Mesodermal cell (in vitro differentiated cells): ENCODE results near the gene PIM1.
A peak's percentile ranks its signal among the peaks of the same experiment; 100 is the strongest.

Experiments used
- H3K27ac ChIP-seq: 2 replicates; pipeline ENCODE4 v1.7.0; 2013; ENCODE audit warnings: mild to moderate bottlenecking, low read depth, low read length, moderate library complexity; ENCODE audit not compliant: severe bottlenecking
- H3K36me3 ChIP-seq: 2 replicates; pipeline ENCODE4 v1.7.1; 2013; ENCODE audit warnings: mild to moderate bottlenecking, low read length, moderate library complexity; ENCODE audit not compliant: control insufficient read depth, insufficient read depth
- H3K4me1 ChIP-seq: one replicate; pipeline ENCODE4 v1.7.1; 2013; ENCODE audit warnings: mild to moderate bottlenecking, low read length; ENCODE audit not compliant: insufficient read depth, control insufficient read depth, poor library complexity, severe bottlenecking
- H3K4me3 ChIP-seq: 2 replicates; pipeline ENCODE4 v1.7.0; 2013; ENCODE audit warnings: low read length, control low read depth, mild to moderate bottlenecking; ENCODE audit not compliant: insufficient read depth, poor library complexity, severe bottlenecking; ENCODE audit errors: extremely low read depth
- H3K9me3 ChIP-seq: 2 replicates; pipeline ENCODE4 v1.7.1; 2013; ENCODE audit warnings: mild to moderate bottlenecking, low read length, moderate library complexity; ENCODE audit not compliant: control insufficient read depth
- WGBS, 2 experiments: methylation state at CpG; one replicate each; pipeline ENCODE4 v1.1.5; 2013; ENCODE audit warnings: missing lambda C conversion rate in 2 of 2; ENCODE audit not compliant: insufficient coverage in 2 of 2; 5-methylcytosine and 5-hydroxymethylcytosine counted together

PIM1 gene

GRCh38 chr6:37139230-37139962 lies 30.6 kb upstream of the PIM1 start:
- no peak overlapping the region for H3K4me3 ChIP-seq
- WGBS, 2 experiments = 67 to 81% methylated on average over 2 to 5 of the region's 5 CpGs
- no peaks in the 10 kb centered on the region for H3K9me3 ChIP-seq
- peak overlapping the region; percentile 99 for H3K27ac ChIP-seq
- peaks cover 64% of the 10 kb centered on the region for H3K4me1 ChIP-seq
- H3K36me3 ChIP-seq = no peaks in the 10 kb centered on the region

- H3K4me1 ChIP-seq = peaks cover 63% of the 10 kb centered on the region
- no peak overlapping the region for H3K4me3 ChIP-seq
- no peaks in the 10 kb centered on the region for H3K9me3 ChIP-seq
- H3K36me3 ChIP-seq = no peaks in the 10 kb centered on the region
- H3K27ac ChIP-seq = no peak overlapping the region
- WGBS, 2 experiments = 58 to 100% methylated on average over 1 to 2 of the region's 3 CpGs
Observed at GRCh38 chr6:37140145-37140544, 29.8 kb upstream of the PIM1 start.

DNA sequence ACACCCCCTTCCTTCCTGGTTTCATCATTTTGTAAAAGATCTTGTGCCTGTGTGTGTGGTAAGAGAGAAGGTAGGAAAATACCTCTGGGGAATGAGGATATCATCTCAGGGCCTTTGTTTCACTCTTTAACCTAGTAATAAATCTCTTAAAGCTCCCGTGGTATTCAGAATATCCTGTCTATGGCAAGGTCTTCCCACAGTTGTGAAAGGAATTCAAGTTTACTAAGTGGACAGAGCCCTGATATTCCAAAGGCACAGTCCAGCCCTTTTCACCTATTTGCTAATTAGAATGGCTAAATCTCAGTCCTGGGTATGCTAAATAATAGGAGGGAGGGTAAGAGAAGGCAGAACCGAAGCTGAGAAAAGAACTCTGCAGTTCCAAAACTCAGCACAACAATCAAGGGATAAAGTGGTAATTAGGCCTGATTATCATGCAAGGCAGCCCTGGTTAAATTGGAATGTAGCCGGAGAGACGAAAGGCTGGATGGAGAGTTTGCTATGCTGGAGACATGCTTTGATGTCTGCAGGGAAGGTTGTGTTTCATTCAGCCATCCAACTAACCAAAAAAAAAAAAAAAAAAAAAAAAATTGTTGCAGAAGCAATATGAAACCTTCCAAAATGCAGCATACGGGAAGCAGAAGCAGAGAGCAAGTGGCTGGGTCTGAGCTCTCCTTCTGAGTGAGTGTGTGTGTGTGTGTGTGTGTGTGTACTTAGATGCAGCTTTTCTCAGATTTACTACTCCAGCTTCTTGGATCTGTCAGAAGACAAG lies 28.5 kb upstream of the PIM1 start:
- no peak overlapping the region for H3K4me3 ChIP-seq

GRCh38 chr6:37142050-37142614 lies 27.8 kb upstream of the PIM1 start:
- H3K9me3 ChIP-seq = no peaks in the 10 kb centered on the region
- no CpG with 5 or more reads among the region's 4 CpGs for WGBS, 2 experiments
- H3K27ac ChIP-seq = peak overlapping the region; percentile 86
- no peaks in the 10 kb centered on the region for H3K36me3 ChIP-seq
- no peak overlapping the region for H3K4me3 ChIP-seq
- H3K4me1 ChIP-seq = peaks cover 49% of the 10 kb centered on the region

More for the DNA sequence above, 28.5 kb upstream of the PIM1 start:
- WGBS, 2 experiments = 16% methylated on average over 4 of the region's 5 CpGs; no CpG with 5 or more reads in 1 of the 2 experiments
- H3K4me1 ChIP-seq = peaks cover 51% of the 10 kb centered on the region
- H3K9me3 ChIP-seq = no peaks in the 10 kb centered on the region
- no peaks in the 10 kb centered on the region for H3K36me3 ChIP-seq
- peak overlapping the region; percentile 86 for H3K27ac ChIP-seq

GRCh38 chr6:37143585-37143984 lies 26.4 kb upstream of the PIM1 start:
- no peaks in the 10 kb centered on the region for H3K9me3 ChIP-seq
- no peaks in the 10 kb centered on the region for H3K36me3 ChIP-seq
- H3K4me1 ChIP-seq = peaks cover 49% of the 10 kb centered on the region
- peak overlapping the region; percentile 69 for H3K27ac ChIP-seq
- no CpG with 5 or more reads among the region's 2 CpGs for WGBS, 2 experiments
- H3K4me3 ChIP-seq = no peak overlapping the region

DNA sequence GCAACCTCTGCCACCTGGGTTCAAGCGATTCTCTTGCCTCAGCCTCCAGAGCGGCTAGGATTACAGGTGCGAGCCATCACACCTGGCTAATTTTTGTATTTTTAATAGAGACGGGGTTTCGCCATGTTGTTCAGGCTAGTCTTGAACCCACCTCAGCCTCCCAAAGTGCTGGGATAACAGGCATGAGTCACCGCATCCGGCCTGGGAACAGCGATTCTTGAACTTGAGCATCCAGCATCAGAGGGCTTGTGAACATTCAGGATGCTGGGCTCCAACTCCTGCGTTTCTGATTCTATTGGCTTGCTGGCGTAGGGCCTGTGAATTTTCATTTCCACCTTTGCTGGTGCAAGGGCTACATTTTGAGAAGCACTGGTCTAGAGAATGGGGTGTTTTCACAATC lies 24.5 kb upstream of the PIM1 start:
- 90 to 95% methylated on average over 8 to 10 of the region's 10 CpGs for WGBS, 2 experiments
- Histone ChIP-seq H3K4me3 (no peak overlapping the region), H3K36me3 (no peaks in the 10 kb centered on the region), H3K27ac (no peak overlapping the region), H3K4me1 (peaks cover 30% of the 10 kb centered on the region), H3K9me3 (no peaks in the 10 kb centered on the region)

DNA sequence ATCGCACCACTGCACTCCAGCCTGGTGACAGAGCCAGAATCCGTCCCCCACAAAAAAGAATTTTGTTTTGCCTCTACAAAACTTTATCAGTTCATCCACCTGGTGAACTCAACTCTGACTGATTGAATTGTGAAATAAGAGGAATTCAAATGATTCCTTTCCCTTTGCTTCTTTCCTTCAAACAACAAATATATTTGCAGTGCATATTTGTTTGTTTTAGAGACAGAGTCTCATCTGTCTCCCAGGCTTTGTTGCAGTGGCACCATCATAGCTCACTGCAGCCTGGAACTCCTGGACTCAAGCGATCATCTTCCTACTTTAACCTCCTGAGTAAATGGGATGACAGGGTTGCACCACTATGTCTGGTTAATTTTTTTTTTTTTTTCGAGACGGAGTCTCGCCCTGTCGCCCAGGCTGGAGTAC lies 23.2 kb upstream of the PIM1 start:
- Histone ChIP-seq H3K9me3 (no peaks in the 10 kb centered on the region), H3K27ac (no peak overlapping the region), H3K36me3 (no peaks in the 10 kb centered on the region), H3K4me3 (no peak overlapping the region), H3K4me1 (peaks cover 20% of the 10 kb centered on the region)
- 88 to 100% methylated on average over 1 to 3 of the region's 7 CpGs for WGBS, 2 experiments

DNA sequence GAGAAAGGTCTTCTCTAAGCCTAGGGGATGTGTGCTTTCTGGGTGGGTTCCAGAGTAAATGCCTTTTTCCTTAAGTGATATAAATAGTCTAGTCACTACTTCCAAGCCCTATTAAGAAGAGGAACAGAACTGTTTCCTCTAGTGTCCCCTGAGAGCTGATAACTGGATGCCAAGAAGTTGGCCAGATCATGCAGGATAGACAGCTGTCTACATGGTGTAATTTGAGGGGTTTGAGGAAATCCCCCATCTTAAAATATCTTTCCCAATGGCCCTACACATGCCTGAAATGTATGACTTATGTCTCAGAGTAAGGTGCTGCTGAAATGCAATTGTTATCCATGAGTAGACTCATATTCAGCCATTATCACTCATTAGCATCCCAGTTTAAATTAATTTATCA lies 20.2 kb upstream of the PIM1 start:
- peaks cover 3% of the 10 kb centered on the region for H3K4me1 ChIP-seq
- H3K36me3 ChIP-seq = no peaks in the 10 kb centered on the region
- no peaks in the 10 kb centered on the region for H3K9me3 ChIP-seq
- no peak overlapping the region for H3K4me3 ChIP-seq
- no peak overlapping the region for H3K27ac ChIP-seq

GRCh38 chr6:37150314-37150713 lies 19.6 kb upstream of the PIM1 start:
- no peaks in the 10 kb centered on the region for H3K4me1 ChIP-seq
- no peak overlapping the region for H3K4me3 ChIP-seq
- no peaks in the 10 kb centered on the region for H3K9me3 ChIP-seq
- WGBS, 2 experiments = no CpG with 5 or more reads among the region's 3 CpGs
- no peaks in the 10 kb centered on the region for H3K36me3 ChIP-seq
- H3K27ac ChIP-seq = no peak overlapping the region

GRCh38 chr6:37155394-37156312 lies 14.3 kb upstream of the PIM1 start:
- Histone ChIP-seq H3K9me3 (no peaks in the 10 kb centered on the region), H3K4me3 (no peak overlapping the region), H3K36me3 (no peaks in the 10 kb centered on the region), H3K27ac (no peak overlapping the region), H3K4me1 (peaks cover under 1% of the 10 kb centered on the region)
- WGBS, 2 experiments = 84 to 90% methylated on average over 8 to 10 of the region's 11 CpGs
